ENCODE data around the gene SH3BP2.

- TF ChIP-seq POLR2AphosphoS5 (IDR thresholded peaks at IDR 0.05; ENCODE audit: low read depth, low read length) (no peak; the same call in 1 of the 2 replicates), SIN3A (IDR thresholded peaks at IDR 0.05; ENCODE audit: borderline replicate concordance, insufficient read depth, low read length) (no peak), TAF1 (IDR thresholded peaks at IDR 0.05; ENCODE audit: borderline replicate concordance, insufficient read depth, low read length) (no peak)
These were observed 19.9 kb downstream of the SH3BP2 start for GRCh38 chr4:2812612-2813354.

All from PFSK-1 (cell line).